Right atrium auricular region (tissue), 2 donors: Measurements from ENCODE around the gene ALS2CL. TPM values are rescaled to one million over a fixed set of nuclear protein-coding genes. Genes with fewer than 3 reads are reported as not detected.
A peak's percentile ranks its signal among the peaks of the same experiment; 100 is the strongest.

Source experiments
- DNase-seq: peaks from one replicate; pipeline ENCODE4 v3.0.0-alpha.2; 2019; ENCODE audit warnings: low spot score
- H3K27ac ChIP-seq, 2 donors: fragments of 200-600 bp; sonication (generic); 1 replicate in 1 of 2; 2 replicates in 1 of 2; pipeline ENCODE4 v1.5.1; 2016 to 2019
- H3K27me3 ChIP-seq, 2 donors: fragments of 200-600 bp; sonication (generic); one replicate each; pipeline versions ENCODE4 v1.5.1 to v1.6.0; 2017 to 2019
- H3K36me3 ChIP-seq: fragments of 200-600 bp; sonication (generic); one replicate; pipeline ENCODE4 v1.5.1; 2016
- H3K4me1 ChIP-seq, 2 donors: fragments of 200-600 bp; sonication (generic); one replicate each; pipeline versions ENCODE4 v1.5.1 to v1.6.0; 2017 to 2019
- H3K4me3 ChIP-seq, 2 donors: fragments of 200-600 bp; sonication (generic); 1 replicate in 1 of 2; 2 replicates in 1 of 2; pipeline ENCODE4 v1.5.1; 2017 to 2019; ENCODE audit warnings: mild to moderate bottlenecking in 1 of 2, moderate library complexity in 1 of 2
- H3K9me3 ChIP-seq, 2 donors: fragments of 200-600 bp; sonication (generic); one replicate each; pipeline ENCODE4 v1.5.1; 2019
- total RNA-seq, 2 donors: library from RNA; depleted of rRNA; stranded (reverse); fragments of >200 nt; gene quantifications; one replicate each; pipeline ENCODE4 v1.1.0, GENCODE V29; 2016
- TF ChIP-seq, protein P1 (sequence below), 2 donors: fragments of 200-600 bp; sonication (generic); IDR thresholded peaks; one replicate each; pipeline ENCODE4 v1.5.1; 2019; ENCODE audit warnings: antibody characterized with exemption in 2 of 2

ALS2CL gene
- total RNA-seq, 2 donors from 2014 or later, result 8.3 to 12.5 TPM

DNA sequence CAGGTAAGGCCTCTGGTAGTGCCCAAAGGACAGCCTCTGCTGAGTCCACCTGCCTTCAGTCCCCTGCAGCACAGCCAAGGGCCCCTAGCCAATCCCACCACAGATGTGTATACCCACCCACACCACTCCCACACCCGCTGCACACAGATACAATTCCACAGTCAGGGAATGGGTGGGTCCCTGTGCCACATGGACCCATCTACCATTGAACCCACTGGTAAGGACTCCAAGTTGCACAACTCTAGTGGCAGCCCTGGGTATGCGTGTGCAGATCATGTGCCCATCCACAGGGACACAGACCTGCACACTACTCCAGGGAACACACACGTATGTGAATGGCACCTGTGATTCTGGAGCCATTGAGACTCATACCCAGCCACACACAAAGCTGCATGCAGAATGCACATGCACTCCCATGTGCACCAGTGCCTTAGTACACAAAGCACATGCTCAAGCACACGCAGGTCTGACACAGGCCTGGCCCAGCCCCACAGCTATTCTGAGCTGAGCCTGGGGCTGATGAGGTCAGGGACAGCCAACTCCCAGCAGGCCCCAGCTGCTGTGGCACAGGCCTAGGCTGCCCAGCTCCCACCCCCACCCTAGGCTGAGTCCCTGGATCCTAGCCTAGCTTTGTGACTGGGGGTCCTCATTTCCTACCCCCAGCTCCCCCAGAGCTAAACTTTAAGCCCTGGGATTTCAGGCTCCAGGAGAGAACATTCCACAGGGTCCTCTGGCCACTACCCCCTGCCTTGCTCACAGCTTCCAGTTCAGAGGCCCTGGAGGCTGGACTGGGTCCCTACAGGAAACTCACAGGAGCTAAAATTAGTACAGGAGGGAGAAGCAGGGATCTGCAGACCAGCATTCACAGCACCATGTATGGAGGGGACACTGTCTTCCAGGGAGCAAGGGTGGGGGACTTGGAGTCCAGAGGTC, 2.7 kb upstream of the ALS2CL start:
- Histone ChIP-seq H3K4me3 (no peak overlapping the region), H3K36me3 (no peaks in the 10 kb centered on the region), H3K27ac (peak overlapping the region; percentile 88 to 92), H3K4me1 (peaks cover 0 to 82% of the 10 kb centered on the region in 2 donors), H3K27me3 (no peaks in the 10 kb centered on the region), H3K9me3 (no peaks in the 10 kb centered on the region)
- no peak for DNase-seq
- TF ChIP-seq, protein P1, sequence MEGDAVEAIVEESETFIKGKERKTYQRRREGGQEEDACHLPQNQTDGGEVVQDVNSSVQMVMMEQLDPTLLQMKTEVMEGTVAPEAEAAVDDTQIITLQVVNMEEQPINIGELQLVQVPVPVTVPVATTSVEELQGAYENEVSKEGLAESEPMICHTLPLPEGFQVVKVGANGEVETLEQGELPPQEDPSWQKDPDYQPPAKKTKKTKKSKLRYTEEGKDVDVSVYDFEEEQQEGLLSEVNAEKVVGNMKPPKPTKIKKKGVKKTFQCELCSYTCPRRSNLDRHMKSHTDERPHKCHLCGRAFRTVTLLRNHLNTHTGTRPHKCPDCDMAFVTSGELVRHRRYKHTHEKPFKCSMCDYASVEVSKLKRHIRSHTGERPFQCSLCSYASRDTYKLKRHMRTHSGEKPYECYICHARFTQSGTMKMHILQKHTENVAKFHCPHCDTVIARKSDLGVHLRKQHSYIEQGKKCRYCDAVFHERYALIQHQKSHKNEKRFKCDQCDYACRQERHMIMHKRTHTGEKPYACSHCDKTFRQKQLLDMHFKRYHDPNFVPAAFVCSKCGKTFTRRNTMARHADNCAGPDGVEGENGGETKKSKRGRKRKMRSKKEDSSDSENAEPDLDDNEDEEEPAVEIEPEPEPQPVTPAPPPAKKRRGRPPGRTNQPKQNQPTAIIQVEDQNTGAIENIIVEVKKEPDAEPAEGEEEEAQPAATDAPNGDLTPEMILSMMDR (IDR thresholded peaks at IDR 0.05), result no peak

DNA sequence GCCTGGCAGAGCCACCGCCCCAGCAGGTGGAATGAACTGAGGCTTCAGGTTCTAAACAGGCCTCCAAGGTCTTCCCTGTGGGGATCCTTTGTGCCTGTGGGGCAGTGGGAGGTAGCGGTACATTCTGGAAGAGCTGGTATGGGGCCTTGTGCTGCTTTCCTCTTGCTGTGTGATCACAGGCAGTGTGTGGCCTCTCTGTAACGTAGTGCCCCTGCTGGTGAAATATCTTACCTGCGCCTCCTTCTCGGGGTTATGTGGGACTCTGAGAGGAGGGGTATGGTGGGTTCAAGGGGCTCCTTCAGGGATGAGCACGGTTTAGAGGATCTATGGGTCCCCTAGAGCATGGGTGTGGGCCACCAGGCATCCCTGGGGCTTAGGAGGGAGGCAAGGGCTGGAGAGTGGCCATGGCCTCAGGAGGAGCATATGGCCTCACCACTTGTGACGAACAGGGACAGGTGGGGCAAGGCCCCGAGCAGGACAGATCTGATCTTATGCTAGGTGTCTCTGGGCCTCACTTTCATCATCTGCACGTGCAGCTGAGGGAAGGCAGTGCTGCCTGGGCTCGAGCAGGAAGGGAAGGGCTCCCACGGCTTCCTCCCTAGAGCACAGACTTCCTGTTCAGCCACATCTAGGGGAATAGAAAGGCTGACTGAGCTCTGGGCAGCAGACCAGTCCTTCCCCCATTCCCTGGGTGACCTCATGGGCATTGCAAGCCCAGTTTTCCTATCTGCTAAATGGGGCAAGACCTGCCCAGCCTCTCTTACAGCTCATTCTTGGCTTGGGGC, 1.9 kb upstream of the ALS2CL start:
- peak; percentile 73 for DNase-seq
- no peak overlapping the region for H3K4me3 ChIP-seq
- H3K36me3 ChIP-seq, result no peaks in the 10 kb centered on the region
- H3K27me3 ChIP-seq, result no peaks in the 10 kb centered on the region
- TF ChIP-seq, protein P1 (IDR thresholded peaks at IDR 0.05), result no peak
- peak overlapping the region; percentile 88 to 92 for H3K27ac ChIP-seq
- H3K4me1 ChIP-seq, result peaks cover 0 to 82% of the 10 kb centered on the region in 2 donors
- H3K9me3 ChIP-seq, result no peaks in the 10 kb centered on the region

DNA sequence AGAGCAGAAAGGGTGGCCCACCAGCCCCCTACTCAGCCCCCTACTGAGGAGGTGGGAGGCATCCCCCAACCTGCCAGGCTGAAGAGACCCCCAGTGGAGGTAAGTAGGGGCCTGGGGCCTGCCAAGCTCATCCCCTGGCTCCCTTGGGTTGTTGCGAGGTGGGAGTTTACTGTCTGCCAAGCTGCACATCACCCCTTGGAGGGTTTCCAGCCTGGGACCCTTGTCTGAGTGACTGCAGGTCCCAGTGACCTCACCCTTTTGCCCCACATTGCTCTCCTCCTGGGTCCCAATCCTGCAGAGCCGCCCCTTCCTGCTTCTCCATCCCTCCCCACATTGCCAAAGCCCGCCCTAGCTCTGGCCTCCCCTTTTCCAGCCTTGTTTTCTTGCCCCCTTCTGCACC, 1.0 kb upstream of the ALS2CL start:
- no peaks in the 10 kb centered on the region for H3K36me3 ChIP-seq
- H3K27ac ChIP-seq, result peak overlapping the region; percentile 88 to 92
- TF ChIP-seq, protein P1 (IDR thresholded peaks at IDR 0.05), result no peak
- H3K4me3 ChIP-seq, result no peak overlapping the region
- H3K9me3 ChIP-seq, result no peaks in the 10 kb centered on the region
- DNase-seq, result no peak
- no peaks in the 10 kb centered on the region for H3K27me3 ChIP-seq
- peaks cover 0 to 81% of the 10 kb centered on the region in 2 donors for H3K4me1 ChIP-seq

DNA sequence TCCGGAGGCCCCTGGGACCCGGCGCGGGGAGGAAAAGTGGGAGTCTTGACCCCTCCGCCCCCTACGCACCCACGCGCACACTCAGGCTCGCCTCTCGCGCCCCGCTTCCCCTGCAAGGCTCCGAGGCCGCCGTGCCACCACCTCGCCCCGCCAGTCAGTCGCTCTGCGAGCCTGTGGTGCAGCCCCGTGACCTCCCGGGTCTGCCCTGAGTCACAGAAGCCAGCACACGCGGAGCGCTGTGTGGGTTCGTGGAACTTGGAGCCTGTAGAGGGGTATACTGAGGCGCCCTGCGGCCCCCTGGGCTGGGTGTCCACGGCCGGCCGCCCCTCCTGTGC, 380 bp upstream of the ALS2CL start:
- Histone ChIP-seq H3K4me3 (peak overlapping the region; percentile 66 to 76), H3K4me1 (peaks cover 0 to 76% of the 10 kb centered on the region in 2 donors), H3K27me3 (no peaks in the 10 kb centered on the region), H3K9me3 (no peaks in the 10 kb centered on the region), H3K27ac (peak overlapping the region; percentile 88 to 92), H3K36me3 (no peaks in the 10 kb centered on the region)
- no peak for DNase-seq
- TF ChIP-seq, protein P1 (IDR thresholded peaks at IDR 0.05), result no peak

DNA sequence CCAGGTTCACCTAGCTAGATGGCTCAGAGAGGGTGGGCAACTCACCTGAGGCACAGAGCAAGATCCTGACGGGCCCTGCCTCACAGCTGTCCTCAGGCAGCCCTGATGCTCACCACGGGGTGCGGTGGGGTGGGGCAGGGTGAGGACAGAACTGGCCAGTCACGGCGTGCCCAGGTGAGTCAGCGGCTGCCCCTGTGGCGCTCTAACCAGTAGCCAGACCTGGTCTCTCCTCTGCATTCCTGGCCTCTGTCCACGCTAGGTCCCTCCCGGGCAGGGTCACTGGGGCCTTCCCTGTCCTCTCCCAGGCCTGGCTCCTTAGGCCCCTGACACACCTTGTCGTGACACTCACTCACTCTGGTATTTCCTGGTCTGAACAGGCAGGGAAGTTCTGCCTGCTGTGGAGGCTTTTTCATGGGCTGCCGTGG, 901 bp downstream of the ALS2CL start:
- DNase-seq, result no peak
- peak overlapping the region; percentile 88 to 92 for H3K27ac ChIP-seq
- H3K4me1 ChIP-seq, result peaks cover 0 to 75% of the 10 kb centered on the region in 2 donors
- TF ChIP-seq, protein P1 (IDR thresholded peaks at IDR 0.05), result no peak
- H3K27me3 ChIP-seq, result no peaks in the 10 kb centered on the region
- peaks cover 9% of the 10 kb centered on the region for H3K36me3 ChIP-seq
- H3K4me3 ChIP-seq, result peak overlapping the region; percentile 66 to 76
- no peaks in the 10 kb centered on the region for H3K9me3 ChIP-seq
